ENCODE measurements around the gene OTOA.
"Not testable (repeated sequence)": the region's sequence is repeated elsewhere in the genome, so short reads cannot be mapped to it uniquely, and the experiment has no call there.

The OTOA gene

GRCh38 chr16:21801538-21802374 is 138.0 kb downstream of the OTOA start:
- H3K27me3 ChIP-seq (ENCODE audit: control insufficient read depth, insufficient read depth, low read length); H3K9ac ChIP-seq (ENCODE audit: low read depth, low read length); H3K36me3 ChIP-seq (ENCODE audit: control insufficient read depth, insufficient read depth, low read length); H3K4me1 ChIP-seq (ENCODE audit: control insufficient read depth, insufficient read depth, low read length); H3K9me3 ChIP-seq (ENCODE audit: control insufficient read depth, insufficient read depth, low read length); H3K4me3 ChIP-seq (ENCODE audit: low read depth, low read length): not testable (repeated sequence)

GRCh38 chr16:21802375-21802663 is 138.6 kb downstream of the OTOA start:
- not testable (repeated sequence) for H3K27me3 ChIP-seq (ENCODE audit: control insufficient read depth, insufficient read depth, low read length); H3K4me3 ChIP-seq (ENCODE audit: low read depth, low read length); H3K9me3 ChIP-seq (ENCODE audit: control insufficient read depth, insufficient read depth, low read length); H3K4me1 ChIP-seq (ENCODE audit: control insufficient read depth, insufficient read depth, low read length); H3K36me3 ChIP-seq (ENCODE audit: control insufficient read depth, insufficient read depth, low read length); H3K9ac ChIP-seq (ENCODE audit: low read depth, low read length)

Data from iPS-15b (cell line).